ENCODE measurements around the gene BCL2L1.
"Not testable (repeated sequence)": the region's sequence is repeated elsewhere in the genome, so short reads cannot be mapped to it uniquely, and the experiment has no call there.

Gene BCL2L1

DNA sequence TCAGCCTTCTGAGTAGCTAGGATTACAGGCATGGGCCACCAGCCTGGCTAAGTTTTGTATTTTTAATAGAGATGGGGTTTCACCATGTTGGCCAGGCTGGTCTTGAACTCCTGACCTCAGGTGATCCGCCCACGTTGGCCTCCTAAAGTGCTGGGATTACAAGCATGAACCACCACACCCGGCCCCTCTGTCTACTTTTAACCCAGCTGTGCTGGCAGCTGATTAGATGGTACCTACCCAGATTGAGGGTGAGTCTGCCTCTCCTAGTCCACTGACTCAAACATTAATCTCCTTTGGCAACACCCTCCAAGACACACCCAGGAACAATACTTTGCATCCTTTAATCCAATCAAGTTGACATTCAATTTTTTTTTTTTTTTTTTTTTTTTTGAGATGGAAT is 74.6 kb downstream of the BCL2L1 start:
- DNase-seq (ENCODE audit: low read depth, low spot score) = not testable (repeated sequence)

DNA sequence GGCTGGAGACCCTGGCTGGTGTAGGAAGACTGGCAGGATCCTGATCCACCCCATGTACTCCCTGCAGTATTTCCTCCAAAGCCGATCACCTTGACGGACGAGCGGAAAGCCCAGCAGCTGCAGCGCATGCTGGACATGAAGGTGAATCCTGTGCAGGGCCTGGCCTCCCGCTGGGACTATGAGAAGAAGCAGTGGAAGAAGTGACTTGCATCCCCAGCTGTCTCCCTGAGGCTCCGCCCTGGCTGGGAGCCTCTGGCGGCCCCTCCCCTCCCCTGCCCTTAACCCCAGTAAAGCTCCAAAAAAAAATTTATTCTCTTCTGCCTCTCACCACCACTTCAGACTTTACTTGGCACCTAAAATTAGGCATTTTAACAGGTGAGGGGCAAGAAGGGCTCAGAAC is 78.0 kb downstream of the BCL2L1 start:
- DNase-seq (ENCODE audit: low read depth, low spot score) = no peak

DNA sequence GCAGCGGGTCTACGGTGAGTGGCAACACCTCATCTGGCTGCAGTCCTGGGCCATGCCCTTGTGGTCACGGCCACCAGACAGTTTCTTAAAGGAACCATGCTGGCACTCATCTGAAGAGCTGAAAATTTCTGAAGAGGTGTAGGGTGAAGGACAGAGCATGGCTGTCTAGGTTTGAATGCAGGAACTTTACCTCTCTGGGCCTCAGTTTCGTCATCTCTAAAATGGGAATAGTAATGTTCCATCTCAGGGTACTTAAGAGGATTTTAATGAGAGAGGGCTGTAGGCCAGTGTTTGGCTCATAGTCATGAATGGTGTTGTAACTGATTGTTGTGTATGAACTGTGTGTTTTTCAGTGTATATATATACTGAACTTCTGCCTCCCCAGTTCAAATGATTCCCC is 79.1 kb downstream of the BCL2L1 start:
- no peak for DNase-seq (ENCODE audit: low read depth, low spot score)

DNA sequence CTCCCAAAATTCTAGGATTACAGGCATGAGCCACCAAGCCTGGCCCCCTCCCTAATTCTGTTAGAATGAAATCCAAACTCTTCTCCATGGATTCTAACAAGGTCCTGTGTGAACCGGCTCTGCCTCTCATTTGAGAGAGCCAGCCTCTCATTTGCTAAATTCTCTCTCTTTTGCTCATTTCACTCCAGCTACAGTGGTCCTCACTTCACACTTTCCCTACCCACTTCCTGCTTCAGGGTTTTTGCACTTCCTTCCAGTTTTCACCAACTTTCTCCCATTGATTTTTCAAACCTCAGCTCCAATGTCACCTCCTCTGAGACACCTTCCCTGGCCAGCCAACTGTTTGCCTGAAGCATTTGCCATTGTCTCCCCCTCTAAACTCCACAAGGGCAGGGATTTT is 79.8 kb downstream of the BCL2L1 start:
- no peak for DNase-seq (ENCODE audit: low read depth, low spot score)

DNA sequence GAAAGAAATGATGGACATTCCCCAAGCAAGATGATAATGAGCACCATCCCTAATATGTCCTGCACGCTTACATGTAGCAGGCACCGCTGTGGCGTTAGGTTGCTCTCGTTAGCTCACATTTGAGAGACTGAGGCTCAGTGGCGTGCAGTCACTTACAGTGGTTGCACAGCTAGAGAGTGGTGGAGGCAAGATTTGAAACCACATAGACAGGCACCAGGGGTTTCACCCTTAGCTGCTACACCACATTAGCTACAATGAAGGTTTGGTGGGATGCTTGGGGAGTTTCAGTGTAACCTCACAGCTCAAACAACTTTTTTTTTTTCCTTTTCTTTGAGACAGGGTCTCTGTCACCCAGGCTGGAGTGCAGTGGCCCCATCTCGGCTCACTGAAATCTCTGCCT is 81.3 kb downstream of the BCL2L1 start:
- DNase-seq (ENCODE audit: low read depth, low spot score) = no peak

DNA sequence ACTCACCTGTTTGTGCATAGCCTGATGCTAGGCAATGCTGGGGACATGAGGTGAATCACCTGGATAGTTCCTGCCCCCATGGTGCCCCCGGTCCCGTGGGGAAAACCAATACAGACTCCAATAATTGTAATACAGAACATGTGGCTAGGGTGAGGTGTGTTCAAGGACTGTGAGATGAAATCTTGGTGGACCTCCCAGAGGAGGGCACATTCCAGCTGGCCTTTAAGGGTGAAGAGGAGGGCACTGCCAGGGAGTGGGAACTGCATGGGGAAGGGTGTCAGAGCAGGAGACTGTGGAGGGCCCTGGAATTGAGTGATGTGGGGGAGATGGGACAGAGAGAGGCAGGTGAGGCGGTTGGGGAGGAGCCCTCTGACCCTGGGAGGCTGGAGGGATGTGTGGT is 82.4 kb downstream of the BCL2L1 start:
- no peak for DNase-seq (ENCODE audit: low read depth, low spot score)

DNA sequence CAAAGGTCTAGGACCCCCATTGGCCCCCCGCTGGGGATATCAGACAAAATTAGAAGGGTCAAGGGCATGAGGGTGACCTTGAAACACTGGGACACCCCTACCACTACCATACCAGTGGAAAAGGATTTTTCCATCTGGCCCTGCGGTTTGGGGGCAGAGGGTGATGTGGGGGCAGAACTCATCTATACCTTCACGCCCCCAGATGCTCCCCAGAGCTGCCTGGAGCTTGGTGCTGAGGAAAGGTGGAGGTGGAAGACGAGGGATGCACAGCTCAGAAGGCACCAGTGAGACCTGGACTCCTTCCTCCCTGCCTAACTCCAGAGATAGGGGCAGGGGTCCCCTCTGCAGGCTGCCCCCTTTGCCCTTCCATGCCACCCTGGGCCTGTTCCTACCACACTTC is 83.9 kb downstream of the BCL2L1 start:
- no peak for DNase-seq (ENCODE audit: low read depth, low spot score)

DNA sequence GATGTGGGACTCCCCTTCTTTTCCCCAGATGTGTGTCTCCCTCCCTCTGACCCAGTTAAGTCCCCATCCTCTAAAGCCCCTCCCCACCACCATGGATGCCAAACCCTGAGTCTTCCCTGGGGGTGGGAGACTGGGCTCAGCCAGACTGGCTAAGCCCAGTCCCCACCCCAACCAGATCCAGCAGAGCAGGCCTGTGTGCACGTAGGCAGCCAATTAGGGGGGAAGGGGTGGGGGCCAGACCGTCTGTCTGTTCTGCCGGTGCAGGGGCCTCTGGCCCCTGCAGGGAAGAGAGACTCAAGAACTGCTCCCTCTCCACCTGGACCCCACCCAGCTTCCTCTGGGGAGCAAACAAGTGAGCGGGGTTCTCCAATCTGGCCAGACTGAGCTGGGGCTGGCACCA is 84.4 kb downstream of the BCL2L1 start:
- no peak for DNase-seq (ENCODE audit: low read depth, low spot score)

DNA sequence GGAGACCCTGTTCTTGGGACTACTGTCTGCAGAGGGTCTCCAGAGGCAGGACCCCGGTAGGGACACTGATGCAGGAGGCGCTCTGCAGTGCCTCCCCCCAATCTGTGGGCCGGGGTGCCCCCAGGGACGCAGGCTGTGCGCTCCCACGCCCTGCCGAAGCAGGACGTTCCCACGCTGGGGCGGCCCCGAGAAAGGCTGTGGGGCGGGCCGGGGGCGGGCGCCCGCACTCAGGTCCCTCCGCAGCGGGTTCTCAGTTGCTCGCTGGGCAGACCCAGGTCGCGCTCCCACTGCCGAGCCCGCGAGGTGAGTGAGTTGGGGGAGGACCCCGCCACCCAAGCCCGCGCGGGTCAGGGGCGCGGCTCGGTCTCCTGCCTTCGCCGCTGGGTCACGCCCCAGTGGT is 85.0 kb downstream of the BCL2L1 start, which contains the start of gene COX4I2:
Gene COX4I2 (plus strand): TSS at position 253 of the 400 bp plus-strand sequence. CDS start 1,106 bp downstream, outside the sequence.
- DNase-seq (ENCODE audit: low read depth, low spot score) = no peak

DNA sequence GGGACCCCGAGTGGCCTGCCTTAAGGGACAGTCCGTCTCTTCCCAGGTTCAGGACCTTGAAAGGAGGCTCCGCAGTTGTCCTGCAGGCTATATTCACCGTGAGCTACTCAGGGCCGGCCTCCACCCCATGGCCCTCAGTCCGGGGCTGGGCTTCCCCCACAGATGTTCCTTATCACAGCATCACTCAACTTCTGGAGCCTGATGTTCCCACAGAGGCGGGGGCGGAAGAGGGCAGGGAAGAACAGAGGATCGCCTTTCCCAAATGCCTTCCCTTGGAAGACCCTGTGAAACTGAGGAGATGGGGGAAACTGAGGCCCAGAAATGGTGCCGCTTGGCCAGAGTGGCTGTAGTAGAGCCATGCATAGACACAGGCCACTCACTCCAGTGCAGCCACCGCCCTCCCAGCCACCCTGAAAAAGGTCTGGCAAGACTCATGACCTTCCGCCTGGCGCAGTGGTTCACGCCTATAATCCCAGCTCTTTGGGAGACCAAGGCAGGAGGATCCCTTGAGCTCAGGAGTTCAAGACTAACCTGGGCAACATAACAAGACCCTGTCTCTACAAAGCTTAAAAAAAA is 89.2 kb downstream of the BCL2L1 start:
- DNase-seq (ENCODE audit: low read depth, low spot score) = no peak

DNA sequence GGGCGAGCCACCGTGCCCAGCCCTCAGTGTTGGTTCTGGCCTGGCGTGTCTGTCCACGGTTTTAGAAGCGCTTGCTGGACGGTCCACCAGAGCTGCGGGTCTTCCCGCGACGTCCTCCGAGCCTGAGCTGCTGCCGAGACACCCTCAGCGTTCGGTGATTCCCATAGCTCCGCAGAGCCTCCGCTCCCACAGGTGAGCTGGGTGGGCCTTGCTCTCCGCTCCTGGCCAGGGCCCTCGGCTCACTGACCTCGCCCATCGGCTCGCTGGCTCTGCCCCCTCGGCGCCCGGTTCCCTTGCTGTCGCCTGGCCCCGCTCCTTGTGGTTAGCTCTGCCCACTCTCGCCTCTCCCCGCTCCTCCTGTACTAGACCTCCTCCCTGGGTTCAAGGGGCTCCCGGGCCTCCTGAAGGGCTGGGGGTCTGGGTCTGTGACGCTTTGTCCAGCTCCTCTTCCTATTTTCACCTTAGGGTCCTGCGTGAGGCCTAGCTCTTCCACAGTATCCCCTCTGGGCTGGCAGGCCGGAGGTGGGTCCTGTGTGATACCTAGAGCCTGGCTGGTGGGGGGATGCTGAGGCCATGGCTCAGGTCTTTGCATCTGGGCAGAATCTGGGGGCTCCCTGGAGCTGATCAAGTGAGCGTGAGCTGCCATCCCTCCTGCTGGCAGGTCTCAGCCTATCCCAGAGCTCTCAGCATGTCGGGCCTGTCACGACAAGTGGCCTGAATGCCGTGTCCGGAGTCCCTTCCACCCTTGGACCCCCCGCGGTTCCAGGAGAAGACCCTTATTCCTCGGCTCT is 89.9 kb downstream of the BCL2L1 start:
- DNase-seq (ENCODE audit: low read depth, low spot score) = no peak

DNA sequence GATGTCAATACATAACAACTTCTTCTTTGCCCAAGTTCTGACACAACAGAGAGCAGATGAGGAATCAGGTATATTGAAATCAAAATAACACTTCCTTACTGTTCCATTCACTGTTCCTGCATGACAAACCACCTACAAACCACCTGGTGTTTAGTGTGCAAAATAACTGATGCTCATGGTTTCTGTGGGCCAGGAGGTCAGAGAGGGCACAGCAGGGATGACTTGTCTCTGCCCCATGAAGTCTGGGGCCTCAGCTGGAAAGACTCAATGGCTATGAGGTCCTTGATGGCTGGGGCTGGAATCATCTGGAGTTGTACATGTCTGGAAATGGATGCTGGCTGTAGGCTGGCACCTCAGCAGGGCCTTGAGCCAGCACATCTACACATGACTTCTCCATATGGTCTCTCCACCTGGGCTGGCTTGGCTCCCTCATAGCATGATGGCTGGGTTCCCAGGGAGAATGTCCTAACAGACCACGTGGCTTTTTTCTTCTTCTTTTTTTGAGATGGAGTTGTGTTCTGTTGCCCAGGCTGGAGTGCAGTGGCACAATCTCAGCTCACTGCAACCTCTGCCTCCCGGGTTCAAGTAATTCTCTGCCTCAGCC is 92.4 kb downstream of the BCL2L1 start:
- no peak for DNase-seq (ENCODE audit: low read depth, low spot score)

DNA sequence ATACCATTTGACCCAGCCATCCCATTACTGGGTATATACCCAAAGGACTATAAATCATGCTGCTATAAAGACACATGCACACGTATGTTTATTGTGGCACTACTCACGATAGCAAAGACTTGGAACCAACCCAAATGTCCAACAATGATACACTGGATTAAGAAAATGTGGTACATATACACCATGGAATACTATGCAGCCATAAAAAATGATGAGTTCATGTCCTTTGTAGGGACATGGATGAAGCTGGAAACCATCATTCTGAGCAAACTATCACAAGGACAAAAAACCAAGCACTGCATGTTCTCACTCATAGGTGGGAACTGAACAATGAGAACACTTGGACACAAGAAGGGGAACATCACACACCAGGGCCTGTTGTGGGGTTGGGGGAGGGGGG is 94.6 kb downstream of the BCL2L1 start:
- not testable (repeated sequence) for DNase-seq (ENCODE audit: low read depth, low spot score)

DNA sequence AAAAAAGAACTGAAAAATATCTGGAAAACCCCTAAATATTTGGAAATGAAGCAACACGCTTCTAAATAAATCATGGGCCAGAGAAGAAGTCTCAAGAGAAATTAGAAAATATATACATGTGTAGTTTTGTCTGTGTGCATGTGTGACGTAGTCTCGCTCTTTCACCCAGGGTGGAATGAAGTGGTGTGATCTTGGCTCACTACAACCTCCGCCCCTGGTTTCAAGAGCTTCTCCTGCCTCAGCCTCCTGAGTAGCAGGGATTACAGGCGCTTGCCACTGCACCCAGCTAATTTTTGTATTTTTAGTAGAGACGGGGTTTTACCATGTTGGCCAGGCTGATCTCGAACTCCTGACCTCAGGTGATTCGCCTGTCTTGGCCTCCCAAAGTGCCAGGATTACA is 96.1 kb downstream of the BCL2L1 start:
- DNase-seq (ENCODE audit: low read depth, low spot score) = not testable (repeated sequence)

DNA sequence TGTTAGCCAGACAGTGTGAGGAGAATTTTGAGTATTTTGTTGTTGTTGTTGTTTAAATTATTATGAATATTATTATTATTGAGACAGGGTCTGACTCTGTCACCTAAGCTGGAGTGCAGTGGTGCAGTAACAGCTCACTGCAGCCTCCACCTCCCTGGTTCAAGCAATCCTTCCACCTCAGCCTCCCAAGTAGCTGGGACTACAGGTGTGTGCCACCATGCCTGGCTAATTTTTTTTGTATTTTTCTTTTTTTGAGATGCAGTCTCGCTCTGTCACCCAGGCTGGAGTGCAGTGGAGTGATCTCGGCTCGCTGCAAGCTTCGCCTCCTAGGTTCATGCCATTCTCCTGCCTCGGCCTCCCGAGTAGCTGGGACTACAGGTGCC is 99.6 kb downstream of the BCL2L1 start:
- not testable (repeated sequence) for DNase-seq (ENCODE audit: low read depth, low spot score)

DNA sequence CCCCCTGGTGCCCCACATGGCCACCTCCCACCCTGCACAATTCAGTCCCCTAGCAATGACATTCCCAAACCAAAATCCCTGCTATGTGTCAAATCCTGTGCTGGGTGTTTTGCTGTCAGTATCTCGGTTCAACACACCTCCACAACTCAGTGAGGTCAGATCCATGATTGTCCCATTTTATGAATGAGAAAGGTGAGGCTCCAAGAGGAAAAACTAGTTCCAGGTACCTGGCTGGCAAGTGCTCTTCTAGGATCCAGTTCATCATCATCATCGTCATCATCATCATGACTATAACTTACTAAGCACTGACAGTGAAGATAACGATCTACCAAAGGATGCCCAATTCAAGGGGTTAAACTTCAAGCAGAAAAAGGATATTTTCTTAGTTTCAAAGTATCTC is 102.4 kb downstream of the BCL2L1 start:
- no peak for DNase-seq (ENCODE audit: low read depth, low spot score)

DNA sequence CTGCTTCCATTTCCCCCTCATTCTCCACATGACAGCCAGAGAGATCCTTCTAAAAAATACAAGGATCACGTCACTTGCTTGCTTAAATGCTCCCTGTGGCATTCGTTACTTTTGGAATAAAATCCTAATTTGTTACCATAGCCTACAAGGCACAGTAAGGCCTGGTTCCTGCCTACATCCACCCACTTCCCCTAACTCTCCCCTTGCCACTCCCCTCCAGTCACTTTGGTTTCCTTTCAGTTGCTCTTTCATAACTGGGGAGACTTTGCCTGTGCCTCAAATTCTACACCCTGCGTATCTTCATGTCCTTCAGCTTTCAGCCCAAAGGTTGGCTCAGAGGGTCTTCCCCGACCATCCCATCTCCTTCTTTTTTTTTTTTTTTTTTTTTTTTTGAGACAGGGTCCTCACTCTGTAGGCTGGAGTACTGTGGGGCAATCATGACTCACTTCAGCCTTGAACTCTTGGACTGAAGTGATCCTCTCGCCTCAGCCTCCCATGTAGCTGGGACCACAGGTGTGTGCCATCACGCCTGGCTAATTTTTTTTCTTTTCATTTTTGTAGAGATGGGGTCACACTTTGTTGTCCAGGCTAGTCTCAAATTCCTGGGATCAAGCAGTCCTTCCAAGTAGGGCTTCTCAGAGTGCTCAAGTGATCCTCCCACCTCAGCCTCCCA is 105.1 kb downstream of the BCL2L1 start:
- DNase-seq (ENCODE audit: low read depth, low spot score) = no peak

DNA sequence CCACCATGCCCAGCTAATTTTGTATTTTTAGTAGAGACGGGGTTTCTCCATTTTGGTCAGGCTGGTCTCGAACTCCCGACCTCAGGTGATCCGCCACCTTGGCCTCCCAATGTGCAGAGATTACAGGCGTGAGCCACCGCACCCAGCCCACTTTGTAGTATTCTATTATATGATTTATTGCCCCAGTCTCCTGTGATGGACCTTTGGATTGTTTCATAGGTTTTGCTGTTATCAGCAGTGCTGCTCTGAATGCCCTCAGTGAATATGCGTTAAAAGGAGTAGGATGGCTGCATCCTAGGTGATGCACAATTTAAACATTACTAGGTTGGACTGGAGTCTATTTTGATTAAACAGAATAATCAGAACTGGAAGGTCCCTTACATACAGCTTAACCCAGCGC is 107.3 kb downstream of the BCL2L1 start:
- DNase-seq (ENCODE audit: low read depth, low spot score) = no peak

Data from activated naive CD8-positive, alpha-beta T cell treated with anti-CD3 and anti-CD28 coated beads, Interleukin-2, amount 50 U/mL, for 16 hours (primary cell).